CD4-positive, alpha-beta T cell treated with Interferon alpha-2 for 1 hour (primary cell): Measurements from ENCODE around the gene ABCG8.

ENCODE experiments used
- DNase-seq, 2 donors: peaks; one replicate each; pipeline ENCODE4 v3.0.0-alpha.2; 2020 to 2022

ABCG8 gene

DNA sequence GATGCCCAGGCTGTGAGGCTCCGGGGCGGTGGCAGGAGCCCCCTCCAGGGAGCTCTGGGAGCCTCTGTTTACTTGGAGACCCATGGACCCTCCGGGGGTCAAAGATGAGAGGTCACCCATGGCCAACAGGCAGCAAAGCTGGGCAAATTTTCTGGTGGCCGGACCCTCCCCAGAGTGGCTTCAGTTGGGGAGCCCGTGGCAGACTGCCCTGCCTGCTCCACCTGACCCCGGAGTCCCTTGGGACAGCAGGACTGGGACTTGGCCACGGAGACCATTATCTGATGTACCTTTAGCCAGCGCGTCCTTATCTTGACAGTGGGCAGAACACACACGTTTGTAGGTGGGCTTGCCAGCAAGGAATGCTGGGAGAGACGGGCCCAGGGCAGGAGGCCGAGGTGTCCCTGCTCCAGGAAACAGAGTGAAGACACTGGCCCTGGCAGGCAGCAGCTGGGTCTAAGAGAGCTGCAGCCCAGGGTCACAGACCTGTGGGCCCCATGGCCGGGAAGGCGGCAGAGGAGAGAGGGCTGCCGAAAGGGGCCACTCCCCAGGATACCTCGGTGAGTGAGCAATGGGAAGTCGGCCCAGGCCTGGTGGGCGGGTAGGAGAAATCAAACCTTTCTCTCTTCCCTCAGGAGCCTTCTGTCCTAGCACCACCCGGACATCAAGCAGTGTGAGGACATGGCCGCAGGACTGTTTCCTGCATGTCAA, at the start of gene ABCG8, which contains the start of gene ABCG5:
Gene ABCG8 (plus strand): TSS at position 412 of the 708 bp plus-strand sequence. CDS start 83 bp downstream, at position 495.
Gene ABCG5 (minus strand): TSS at position 280 of the 708 bp plus-strand sequence. CDS start 160 bp downstream, at position 120.
- DNase-seq: no peak

DNA sequence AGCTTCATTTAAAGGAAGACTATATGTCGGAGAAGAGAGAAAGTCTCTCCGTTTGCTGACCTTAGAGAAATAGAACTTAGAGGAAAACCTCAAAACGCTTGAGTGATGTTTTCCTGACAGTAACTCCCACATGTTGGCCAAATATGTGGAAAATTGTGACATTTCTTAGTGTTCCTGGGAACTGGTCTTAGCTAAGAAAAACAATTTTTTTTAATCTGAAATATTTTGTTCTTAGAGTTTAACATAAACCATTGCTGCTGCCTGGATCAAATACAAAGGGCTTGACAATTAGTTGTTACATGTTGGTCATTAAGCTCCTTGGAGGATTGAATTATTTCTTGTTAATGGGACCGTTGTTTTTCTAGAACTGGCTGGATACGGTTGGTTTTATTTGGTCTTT, 48.6 kb upstream of the ABCG8 start:
- no peak for DNase-seq

DNA sequence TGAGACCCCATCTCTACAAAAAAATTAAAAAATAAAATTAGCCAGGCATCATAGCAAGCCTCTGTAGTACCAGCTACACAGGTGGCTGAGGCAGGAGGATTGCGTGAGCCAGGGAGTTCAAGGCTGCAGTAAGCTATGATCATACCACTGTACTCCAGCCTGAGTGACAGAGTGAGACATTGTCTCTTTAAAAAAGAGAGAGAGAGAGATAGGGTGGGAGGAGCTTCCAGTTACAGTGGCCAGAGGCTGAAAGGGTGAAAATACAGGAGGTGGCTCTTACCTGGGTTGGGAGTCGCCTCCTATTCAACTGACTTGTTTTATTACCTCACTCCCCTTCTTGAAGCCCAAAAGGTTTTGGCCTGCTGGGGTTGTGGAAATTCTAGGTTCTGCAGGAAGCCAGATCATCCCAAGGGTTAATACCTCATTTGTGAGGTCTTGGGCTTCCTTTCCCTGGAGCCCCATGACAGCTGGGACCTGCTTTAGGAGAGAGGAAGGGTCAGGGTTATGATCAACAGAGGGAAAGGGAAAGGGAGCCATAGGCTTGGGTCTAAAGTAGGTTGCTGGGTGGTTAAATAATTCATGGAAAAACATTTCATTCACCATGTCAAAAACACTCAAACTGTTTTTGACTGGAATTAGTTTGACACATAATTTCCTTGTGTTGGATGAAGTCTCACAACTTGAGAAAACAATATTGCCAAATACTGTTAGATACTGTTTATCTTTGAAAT, 47.6 kb upstream of the ABCG8 start:
- DNase-seq: no peak

DNA sequence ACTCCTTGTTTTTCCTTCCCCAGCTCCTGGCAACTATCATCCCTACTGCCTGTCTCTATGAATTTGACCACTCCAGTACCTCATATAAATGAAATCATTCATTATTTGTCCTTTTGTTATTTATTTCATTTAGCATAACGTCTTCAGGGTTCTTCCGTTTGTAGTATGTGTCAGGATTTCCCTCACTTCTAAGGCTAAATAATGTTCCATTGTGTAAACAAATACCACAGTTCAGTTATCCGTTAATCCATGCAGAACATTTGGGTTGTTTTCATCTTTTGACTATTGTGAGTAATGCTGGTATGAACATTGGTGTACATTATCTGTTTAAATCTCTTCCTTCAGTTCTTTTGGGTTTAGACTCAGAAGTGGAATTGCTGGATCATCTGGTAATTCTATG, 46.1 kb upstream of the ABCG8 start:
- DNase-seq: no peak

DNA sequence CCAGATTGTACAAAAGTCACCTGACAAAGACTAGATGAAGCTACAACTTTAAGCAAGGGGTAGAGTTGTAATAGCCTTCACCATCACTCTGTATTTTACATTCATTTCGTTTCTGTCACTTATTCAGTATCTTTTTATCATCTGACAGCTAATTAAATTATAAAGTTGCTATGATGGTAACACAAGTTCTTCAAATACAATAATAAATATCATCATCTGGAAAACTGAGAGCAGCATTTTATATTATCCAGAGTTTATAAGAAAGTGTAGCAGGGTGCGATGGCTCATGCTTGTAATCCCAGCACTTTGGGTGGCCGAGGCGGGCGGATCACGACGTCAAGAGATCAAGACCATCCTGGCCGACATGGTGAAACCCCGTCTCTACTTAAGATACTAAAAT, 43.8 kb upstream of the ABCG8 start:
- DNase-seq: no peak

DNA sequence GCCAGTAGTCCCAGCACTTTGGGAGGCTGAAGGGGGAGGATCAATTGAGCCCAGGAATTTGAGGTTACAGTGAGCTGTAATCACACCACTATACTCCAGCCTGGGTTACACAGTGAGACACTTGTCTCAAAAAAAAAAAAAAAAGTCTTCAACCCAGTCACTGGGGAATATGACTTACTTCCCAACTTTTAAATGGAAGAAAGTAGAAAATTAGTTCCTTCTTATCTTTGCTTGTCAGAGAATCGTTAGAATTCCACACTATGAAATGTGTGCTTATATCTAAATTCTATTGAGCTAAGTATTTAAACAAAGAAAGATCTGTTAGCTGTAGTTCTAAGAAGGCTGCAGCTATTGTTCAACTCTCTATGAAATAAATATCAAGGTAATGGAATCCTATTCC, 42.6 kb upstream of the ABCG8 start:
- DNase-seq: no peak

DNA sequence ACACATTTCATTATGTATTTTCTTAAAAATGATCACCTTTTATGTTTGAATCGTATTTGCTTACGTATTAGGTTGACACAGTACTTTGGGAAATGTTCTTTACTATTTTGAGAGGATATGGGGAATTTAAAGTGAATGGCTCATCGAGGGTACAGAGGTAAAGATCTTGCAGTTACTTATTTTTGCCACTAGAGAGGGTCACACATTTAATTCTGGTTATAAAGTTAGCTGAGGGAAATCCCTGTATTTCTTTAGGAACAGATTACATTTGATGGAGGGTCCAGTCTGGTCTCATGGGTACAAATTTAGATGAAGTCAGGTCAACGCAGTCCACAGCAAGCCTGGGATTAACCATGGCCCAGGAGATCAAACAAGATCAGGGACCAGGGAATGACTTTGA, 40.5 kb upstream of the ABCG8 start:
- no peak for DNase-seq

DNA sequence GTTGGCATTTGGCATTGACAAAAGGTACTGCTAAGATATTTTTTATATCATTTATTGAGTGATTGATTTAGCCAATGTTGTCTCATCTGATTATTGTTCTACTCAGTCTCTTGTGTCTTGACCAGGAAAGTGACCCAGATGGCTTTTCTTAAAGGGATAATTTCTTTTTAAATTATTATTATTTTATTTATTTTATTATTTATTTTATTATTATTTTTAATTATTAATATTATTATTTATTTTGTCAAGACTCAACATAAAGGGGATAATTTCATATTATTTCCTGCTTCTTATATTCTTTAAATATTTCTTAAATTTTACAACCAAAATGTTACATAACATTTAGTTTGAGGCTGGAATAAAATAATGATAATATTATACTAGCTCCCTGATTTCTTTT, 37.9 kb upstream of the ABCG8 start:
- DNase-seq: no peak

DNA sequence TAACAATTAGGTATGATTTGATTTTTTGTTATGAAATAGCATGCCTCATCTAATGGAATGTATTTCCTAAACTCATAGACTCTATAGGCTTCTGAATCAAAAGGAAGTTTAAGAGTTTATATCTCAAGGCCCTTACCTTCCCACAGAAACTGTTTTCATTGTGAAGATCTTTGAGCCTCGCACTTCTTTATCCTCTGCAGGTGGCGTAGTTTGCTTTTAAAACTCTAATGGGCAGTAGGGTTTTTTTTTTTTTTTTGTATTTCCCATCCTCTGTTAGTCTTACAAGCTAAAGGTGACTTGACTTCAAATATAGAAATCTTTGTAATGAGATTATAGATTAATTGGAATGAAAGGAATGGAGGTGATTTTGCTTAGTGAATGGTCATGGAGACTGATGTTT, 36.6 kb upstream of the ABCG8 start:
- no peak for DNase-seq

DNA sequence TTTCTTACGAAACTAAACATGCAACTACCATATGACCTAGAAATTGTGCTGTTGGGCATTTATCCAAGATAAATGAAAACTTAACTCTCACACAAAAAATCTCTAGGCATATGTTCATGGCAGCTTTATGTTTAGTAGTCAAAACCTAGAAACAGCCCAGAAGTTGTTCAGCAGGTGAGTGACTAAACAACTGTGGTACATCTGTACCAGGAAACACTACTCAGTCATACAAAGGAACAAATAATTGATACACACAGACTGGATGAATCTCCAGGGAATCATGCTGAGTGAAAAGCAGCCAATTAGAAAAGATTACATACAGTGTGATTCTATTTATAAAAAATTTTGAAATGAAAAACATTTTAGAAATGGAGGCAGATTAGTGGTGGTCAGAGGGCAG, 35.7 kb upstream of the ABCG8 start:
- DNase-seq: no peak

DNA sequence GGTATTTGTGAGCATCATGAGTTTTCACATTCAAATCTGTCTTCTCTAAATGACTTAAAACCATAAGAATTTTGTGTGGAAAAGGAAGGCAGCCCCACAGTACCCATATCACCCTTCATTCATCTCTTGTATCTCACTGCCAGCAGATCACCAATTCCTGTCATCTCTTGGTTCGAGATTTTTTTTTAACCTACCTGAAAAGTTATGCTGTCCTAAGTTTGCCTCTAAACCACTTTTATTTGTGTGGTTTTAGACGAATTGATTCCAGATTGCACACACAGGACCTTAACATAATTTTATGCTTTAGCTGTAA, 32.1 kb upstream of the ABCG8 start:
- DNase-seq: no peak

DNA sequence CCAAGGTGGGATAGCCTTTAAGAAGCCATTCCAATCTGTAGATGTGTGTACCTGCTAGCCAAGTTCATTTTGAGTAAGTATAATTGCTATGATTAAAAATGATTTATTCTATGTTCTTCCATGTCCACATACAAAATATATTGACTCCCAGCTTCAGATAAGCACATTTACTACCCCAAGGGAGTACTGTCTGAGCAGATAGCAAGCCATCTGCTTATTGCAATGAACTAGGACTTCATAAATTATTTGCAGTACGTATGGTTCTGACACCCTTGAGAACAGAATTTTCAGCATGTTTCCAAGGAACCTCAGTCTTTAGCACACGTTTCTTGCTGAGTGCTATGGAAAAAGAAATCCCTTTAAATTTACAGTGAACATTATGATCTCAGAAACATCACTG, 28.3 kb upstream of the ABCG8 start:
- no peak for DNase-seq

DNA sequence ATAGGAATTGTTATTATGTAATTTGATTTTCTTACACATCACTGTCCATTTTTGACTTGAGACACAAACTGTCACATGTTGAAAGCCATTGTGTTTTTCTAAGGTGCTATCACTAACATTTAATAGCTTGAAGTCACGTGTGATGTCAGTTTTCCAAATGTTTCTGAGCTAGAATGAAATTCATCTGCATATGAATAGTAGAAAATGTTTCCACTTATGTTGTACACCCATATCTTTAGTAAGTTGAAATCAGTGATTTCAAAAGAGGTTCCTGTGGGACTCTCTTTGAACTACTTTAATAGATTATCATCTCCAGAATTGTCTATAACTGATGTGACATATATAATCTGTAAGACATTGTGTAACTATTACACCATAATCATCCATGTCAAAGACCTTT, 27.9 kb upstream of the ABCG8 start:
- DNase-seq: no peak

DNA sequence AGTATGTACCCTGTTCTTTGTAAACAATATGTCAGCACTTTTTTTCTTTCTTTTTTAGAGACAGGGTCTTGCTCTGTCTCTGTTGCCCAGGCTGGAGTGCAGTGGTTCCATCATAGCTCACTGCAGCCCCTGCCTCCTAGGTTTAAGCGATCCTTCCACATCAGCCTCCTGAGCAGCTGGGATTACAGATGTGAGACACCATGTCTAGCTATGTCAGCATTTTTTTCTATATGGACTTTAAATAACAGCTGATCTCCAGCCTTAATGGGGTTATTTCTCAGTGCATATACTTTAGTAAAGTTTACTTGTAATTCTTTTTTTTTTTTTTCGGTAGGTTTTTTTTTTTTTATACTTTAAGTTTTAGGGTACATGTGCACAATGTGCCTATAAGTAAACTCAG, 26.8 kb upstream of the ABCG8 start:
- no peak for DNase-seq

DNA sequence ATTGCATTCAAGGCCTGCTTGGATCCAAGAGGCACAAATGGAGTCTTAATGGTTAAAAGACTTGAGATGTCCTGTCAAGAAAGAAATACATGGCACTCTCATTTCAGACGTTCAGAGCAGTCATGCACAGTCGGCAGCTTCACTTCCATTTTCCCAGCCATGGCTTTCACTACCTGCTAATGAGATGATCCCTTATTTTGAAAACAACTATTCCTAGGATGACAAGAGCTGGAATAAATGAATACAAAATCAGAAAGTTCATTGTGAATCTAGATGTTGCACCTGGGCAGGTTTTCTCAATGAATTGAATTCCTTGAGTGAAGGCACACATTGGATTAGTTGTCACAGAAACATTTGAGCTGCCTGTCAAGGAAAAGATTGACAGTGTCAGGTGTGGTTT, 25.8 kb upstream of the ABCG8 start:
- no peak for DNase-seq

DNA sequence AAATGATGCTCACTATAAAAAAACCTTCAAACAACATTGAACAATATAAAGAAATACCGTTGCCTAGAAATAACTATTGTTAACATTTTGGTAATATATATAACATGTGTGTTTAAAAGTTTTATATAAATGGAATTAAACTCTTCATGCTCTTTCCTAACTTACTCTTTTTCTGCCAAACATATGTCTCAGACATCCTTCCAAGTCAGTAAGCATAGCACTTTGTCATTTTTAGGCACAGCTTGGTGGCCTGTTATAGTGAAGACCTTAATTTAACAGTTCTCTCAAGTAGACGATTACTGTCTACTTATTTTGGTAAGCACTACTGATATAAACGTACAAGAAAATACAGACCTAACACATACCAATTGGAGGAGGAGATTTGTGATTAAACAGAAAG, 24.1 kb upstream of the ABCG8 start:
- DNase-seq: no peak

DNA sequence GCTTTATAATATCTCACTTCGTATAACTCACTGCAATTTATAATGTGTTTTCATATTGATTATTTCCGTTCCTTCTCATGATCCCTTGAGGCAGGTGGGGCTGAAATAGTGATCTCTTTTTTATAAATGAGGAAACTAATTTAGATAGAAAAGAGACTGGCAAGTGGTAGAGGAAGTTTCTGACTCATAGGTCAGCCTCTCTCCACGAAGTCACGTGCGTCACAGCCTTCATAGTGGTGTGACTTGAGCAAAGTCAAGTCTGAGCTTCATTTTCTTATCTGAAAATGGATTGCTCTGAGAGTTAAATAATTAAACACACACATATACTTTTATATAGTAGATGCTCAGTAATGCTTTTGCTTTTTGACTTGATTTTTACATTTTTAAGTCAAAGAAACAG, 20.0 kb upstream of the ABCG8 start:
- DNase-seq: peak in 1 of 2 donors; percentile 25

DNA sequence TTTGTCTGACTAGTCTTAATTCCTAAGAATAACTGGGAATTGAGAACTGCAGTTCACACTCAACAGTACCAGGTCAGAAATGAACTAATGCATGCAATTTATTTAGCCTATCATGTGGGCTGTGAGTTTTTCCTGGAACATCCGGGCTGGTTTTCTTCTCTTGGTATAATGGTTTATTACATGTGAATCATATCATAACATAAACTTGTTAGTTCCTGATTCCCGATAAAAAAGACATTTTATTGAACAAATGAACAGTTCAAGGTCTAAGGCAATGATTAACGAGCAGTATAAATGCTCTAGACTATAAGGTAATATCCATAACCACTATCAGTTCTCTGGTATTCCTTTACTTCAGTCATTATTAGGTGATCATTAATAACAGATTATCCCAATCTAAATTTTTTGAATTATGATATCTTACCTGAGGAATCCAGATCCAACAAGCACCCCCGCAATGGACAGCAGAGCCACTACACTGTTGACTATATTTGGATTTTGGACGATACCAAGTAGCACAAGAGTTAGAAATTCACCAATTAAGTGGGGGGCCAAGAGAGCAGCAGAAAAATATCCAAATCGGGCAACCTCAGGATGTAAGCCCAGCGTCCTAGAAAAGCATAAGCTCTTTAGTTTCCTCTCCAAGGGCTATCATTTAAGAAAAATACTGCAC, 19.1 kb upstream of the ABCG8 start:
- no peak for DNase-seq

DNA sequence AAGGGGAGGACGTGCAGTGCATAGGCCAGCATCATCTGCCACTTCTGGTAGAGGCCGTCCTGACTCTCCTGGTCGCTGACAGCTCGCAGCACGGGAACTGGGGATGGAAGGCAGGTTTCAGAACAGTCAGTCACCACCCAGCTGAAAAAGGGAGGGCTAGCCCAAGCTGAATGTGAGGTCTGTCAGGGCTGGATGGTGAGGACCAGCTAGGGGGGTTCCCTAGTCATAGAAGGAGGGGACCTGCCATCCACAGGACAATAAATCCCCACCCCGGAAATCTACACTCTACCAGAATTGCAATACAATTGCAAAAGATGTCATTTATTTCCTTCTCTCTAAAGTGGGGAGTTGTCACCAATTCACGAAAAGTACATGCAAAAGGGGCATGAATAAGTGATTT, 15.9 kb upstream of the ABCG8 start:
- no peak for DNase-seq

DNA sequence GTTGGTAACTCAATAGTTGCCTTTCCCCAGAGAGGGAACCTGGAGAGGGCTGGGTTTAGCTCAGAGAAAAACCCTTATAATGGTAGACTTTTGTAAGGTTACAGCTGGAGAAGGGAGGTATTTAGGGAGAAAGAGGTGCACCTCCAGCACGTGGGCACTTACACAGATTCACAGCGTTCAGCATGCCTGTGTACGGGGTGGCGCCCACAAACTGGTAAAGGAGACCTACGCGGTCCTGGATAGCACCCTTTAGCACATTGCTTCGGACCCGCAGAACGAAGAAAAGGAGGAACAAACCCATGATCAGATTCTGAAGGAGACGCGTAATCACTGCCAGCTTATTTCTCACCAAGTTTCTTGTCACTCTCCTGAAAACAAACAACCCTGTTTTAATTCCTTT, 15.0 kb upstream of the ABCG8 start:
- DNase-seq: no peak

DNA sequence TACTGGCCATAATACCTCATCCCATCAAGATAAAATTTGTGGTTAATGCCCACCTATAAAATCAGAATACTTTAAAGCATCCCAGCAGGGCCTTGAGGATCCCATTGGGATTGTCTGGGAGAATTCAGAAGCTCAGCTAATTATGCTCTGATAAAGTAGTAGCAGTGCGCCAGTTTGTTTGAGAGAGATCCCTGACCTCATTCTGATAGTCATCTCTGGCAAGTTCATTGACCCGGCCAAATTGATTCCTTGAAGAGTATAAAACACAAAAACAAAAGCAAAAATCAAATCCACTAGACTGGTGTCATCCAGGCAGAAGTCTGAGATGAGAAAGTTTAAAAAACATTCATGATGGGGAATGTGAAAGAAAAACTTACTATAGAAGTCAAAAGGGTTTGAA, 14.3 kb upstream of the ABCG8 start:
- no peak for DNase-seq

DNA sequence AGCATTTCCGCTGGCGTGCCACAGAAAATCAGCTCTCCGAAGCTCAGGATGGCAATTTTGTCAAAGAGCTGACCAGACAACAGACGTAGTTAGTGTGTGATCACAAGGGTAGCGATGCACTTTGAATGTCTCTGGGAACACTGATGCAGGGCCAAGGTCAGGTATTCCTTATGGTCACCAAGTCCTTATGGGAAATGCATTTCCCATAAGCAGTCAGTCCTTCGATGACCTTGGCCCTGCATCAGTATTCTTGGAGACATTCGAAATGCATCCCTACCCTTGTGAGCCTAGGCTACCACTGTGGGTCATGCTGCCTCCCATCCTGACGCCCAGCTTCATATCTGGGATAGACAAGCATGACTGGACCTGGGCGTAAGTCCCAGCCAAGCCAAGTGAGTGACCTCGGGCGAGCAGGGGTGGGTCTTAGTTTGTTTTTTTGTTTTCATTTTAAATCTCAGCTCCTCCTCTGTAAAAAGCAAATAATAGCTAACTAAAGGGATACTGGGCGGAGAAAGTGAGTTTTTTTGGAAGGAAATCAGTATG, 13.7 kb upstream of the ABCG8 start:
- no peak for DNase-seq

DNA sequence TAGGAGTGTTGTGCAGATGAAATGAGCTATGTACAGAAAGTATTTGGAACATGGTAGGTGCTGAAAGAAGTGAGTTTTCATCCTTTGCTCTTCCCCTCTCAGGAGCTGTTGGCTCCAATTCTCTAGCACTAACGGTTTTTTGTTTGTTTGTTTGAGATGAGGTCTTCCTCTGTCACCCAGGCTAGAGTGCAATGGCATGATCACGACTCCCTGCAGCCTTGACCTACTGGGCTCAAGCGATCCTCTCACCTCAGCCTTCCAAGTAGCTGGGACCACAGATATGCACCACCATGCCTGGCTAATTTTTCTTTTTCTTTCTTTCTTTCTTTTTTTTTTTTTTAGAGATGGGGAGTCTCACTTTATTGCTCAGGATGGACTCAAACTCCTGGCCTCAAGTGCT, 12.9 kb upstream of the ABCG8 start:
- DNase-seq: no peak
